ENCODE measurements around the gene ALX3.
A peak's percentile ranks its signal among the peaks of the same experiment; 100 is the strongest.

ALX3 gene

DNA sequence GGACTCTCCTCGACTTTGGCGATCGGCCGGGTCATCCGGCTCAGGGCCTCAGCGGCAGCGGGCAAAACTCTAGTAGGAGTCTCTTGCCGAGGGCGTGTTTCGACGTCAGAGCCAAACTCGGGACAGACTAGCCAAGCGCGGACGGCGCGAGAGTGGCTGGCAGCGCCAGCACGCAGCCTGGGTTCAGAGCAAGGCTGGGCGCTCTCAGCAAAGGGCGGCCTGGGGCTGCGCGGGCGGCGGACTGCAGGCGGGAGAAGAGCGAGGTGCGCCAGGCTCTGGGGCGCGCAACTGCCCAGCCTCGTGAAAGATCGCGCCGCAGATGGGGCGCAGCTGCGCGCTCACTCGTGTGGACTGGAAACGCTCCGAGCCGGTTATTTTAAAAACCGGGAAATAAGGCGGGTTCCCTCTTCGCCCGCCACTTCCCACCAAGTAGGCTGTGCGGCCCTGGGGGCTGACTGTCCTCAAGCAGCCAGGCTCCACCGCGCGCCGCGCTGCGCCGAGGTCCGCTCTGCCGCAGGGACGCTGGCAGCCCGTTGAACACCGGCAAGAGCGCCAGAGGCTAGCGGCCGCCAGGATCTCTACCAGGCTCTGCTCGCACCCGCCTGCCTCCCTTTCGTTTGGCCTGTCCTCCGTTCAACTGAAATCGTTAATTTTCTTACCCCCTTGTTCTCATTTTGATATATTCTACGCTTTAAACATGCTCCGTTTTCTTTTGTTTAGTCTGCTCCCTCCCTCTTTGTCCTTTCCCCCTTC, 2.4 kb downstream of the ALX3 start:
- Histone ChIP-seq H4K8ac (ENCODE audit: low read length) (no peak overlapping the region), H3K79me1 (replicated peaks; ENCODE audit: low read length, poor library complexity, severe bottlenecking) (no peaks in the 10 kb centered on the region), H2BK12ac (ENCODE audit: low read length in 2 of 2) (no peak overlapping the region), H3K36me3 (ENCODE audit: control insufficient read depth in 1 of 2, insufficient read depth in 2 of 2, low read depth in 1 of 2, low read length in 2 of 2) (peaks cover 0 to 8% of the 10 kb centered on the region in 2 experiments), H2AK5ac (ENCODE audit: low read length, severe bottlenecking) (no peak overlapping the region), H2BK120ac (ENCODE audit: low read depth, low read length) (no peak overlapping the region), H3K27me3 (ENCODE audit: control insufficient read depth in 1 of 2, insufficient read depth in 1 of 2, low read length in 2 of 2) (peaks cover 64 to 83% of the 10 kb centered on the region in 2 experiments), H3K4me3 (ENCODE audit: insufficient read depth in 1 of 2, low read depth in 1 of 2, low read length in 2 of 2) (peak overlapping the region in 1 of 2 experiments; percentile 33), H2BK5ac (ENCODE audit: low read depth, low read length, poor library complexity, severe bottlenecking) (no peak overlapping the region), H3K23ac (ENCODE audit: low read length in 2 of 2) (peak overlapping the region in 1 of 2 experiments; percentile 9), H3K18ac (ENCODE audit: low read depth in 1 of 2, low read length in 2 of 2) (no peak overlapping the region), H2AFZ (ENCODE audit: low read depth, low read length) (no peak overlapping the region), H3K9ac (ENCODE audit: low read length) (no peak overlapping the region), H3K4me1 (ENCODE audit: control insufficient read depth, insufficient read depth, low read depth, low read length) (peaks cover 26% of the 10 kb centered on the region), H2BK15ac (ENCODE audit: low read depth, poor library complexity, severe bottlenecking) (no peak overlapping the region), H3K4me2 (ENCODE audit: low read length, poor library complexity, severe bottlenecking) (no peak overlapping the region), H4K91ac (ENCODE audit: low read length) (no peak overlapping the region), H3K9me3 (ENCODE audit: control insufficient read depth, low read length) (peaks cover 3% of the 10 kb centered on the region), H3K27ac (ENCODE audit: low read length, poor library complexity, severe bottlenecking) (no peak overlapping the region), H3K14ac (ENCODE audit: low read length in 2 of 2) (no peak overlapping the region), H3K4ac (ENCODE audit: low read depth in 1 of 2, low read length in 2 of 2) (no peak overlapping the region)
- peak; percentile 24 for DNase-seq
- WGBS = 3% methylated on average over 68 of the region's 68 CpGs

DNA sequence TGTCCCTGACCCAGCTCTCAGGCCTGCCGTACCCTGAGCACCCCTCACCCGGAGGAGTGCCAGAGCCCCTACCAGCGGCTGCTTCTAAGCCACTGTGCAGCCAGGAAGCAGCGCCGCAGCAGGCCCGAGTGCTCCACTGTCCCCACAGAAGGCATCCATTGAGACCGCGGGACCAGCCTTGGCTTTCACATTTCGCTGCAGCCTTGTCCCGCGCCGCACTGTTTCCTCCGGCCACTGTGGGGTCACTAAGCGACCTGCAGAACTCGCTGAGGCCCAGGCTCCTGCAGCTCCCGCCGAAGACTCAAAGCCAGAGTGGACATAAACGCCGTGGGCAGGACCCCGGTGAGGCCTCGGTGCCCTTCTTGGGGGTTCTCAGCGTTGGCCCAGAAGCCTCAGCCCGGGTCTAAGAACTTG, 3.0 kb downstream of the ALX3 start:
- peaks cover 0 to 13% of the 10 kb centered on the region in 2 experiments for H3K36me3 ChIP-seq (ENCODE audit: control insufficient read depth in 1 of 2, insufficient read depth in 2 of 2, low read depth in 1 of 2, low read length in 2 of 2)
- peaks cover 26% of the 10 kb centered on the region for H3K4me1 ChIP-seq (ENCODE audit: control insufficient read depth, insufficient read depth, low read depth, low read length)
- H3K4me3 ChIP-seq (ENCODE audit: insufficient read depth in 1 of 2, low read depth in 1 of 2, low read length in 2 of 2) = peak overlapping the region in 1 of 2 experiments; percentile 33
- H3K23ac ChIP-seq (ENCODE audit: low read length in 2 of 2) = peak overlapping the region in 1 of 2 experiments; percentile 9
- H3K4ac ChIP-seq (ENCODE audit: low read depth in 1 of 2, low read length in 2 of 2) = no peak overlapping the region
- no peak overlapping the region for H3K18ac ChIP-seq (ENCODE audit: low read depth in 1 of 2, low read length in 2 of 2)
- H2AFZ ChIP-seq (ENCODE audit: low read depth, low read length) = no peak overlapping the region
- no peak overlapping the region for H3K4me2 ChIP-seq (ENCODE audit: low read length, poor library complexity, severe bottlenecking)
- no peak overlapping the region for H2BK12ac ChIP-seq (ENCODE audit: low read length in 2 of 2)
- peaks cover 59 to 77% of the 10 kb centered on the region in 2 experiments for H3K27me3 ChIP-seq (ENCODE audit: control insufficient read depth in 1 of 2, insufficient read depth in 1 of 2, low read length in 2 of 2)
- no peak overlapping the region for H3K27ac ChIP-seq (ENCODE audit: low read length, poor library complexity, severe bottlenecking)
- H3K9ac ChIP-seq (ENCODE audit: low read length) = no peak overlapping the region
- H3K9me3 ChIP-seq (ENCODE audit: control insufficient read depth, low read length) = peaks cover 3% of the 10 kb centered on the region
- H2BK120ac ChIP-seq (ENCODE audit: low read depth, low read length) = no peak overlapping the region
- no peaks in the 10 kb centered on the region for H3K79me1 ChIP-seq (replicated peaks; ENCODE audit: low read length, poor library complexity, severe bottlenecking)
- H2BK15ac ChIP-seq (ENCODE audit: low read depth, poor library complexity, severe bottlenecking) = no peak overlapping the region
- no peak overlapping the region for H3K14ac ChIP-seq (ENCODE audit: low read length in 2 of 2)
- H2BK5ac ChIP-seq (ENCODE audit: low read depth, low read length, poor library complexity, severe bottlenecking) = no peak overlapping the region
- no peak overlapping the region for H4K91ac ChIP-seq (ENCODE audit: low read length)
- no peak overlapping the region for H4K8ac ChIP-seq (ENCODE audit: low read length)
- no peak for DNase-seq
- 15% methylated on average over 23 of the region's 23 CpGs for WGBS
- H2AK5ac ChIP-seq (ENCODE audit: low read length, severe bottlenecking) = no peak overlapping the region

GRCh38 chr1:110065841-110066240, 4.6 kb downstream of the ALX3 start:
- no peak for DNase-seq
- no peak overlapping the region for H3K4me2 ChIP-seq (ENCODE audit: low read length, poor library complexity, severe bottlenecking)
- WGBS = 87% methylated on average over 5 of the region's 5 CpGs

GRCh38 chr1:110064576-110065337, 5.7 kb downstream of the ALX3 start:
- no peak overlapping the region for H3K23ac ChIP-seq (ENCODE audit: low read length in 2 of 2)
- no peak overlapping the region for H3K4me3 ChIP-seq (ENCODE audit: insufficient read depth in 1 of 2, low read depth in 1 of 2, low read length in 2 of 2)
- H2BK5ac ChIP-seq (ENCODE audit: low read depth, low read length, poor library complexity, severe bottlenecking) = no peak overlapping the region
- H3K27me3 ChIP-seq (ENCODE audit: control insufficient read depth in 1 of 2, insufficient read depth in 1 of 2, low read length in 2 of 2) = peaks cover 33 to 53% of the 10 kb centered on the region in 2 experiments
- no peak for DNase-seq
- no peak overlapping the region for H3K4me2 ChIP-seq (ENCODE audit: low read length, poor library complexity, severe bottlenecking)
- no peak overlapping the region for H3K9ac ChIP-seq (ENCODE audit: low read length)
- H2AFZ ChIP-seq (ENCODE audit: low read depth, low read length) = no peak overlapping the region
- H4K8ac ChIP-seq (ENCODE audit: low read length) = no peak overlapping the region
- no peak overlapping the region for H2AK5ac ChIP-seq (ENCODE audit: low read length, severe bottlenecking)
- H3K14ac ChIP-seq (ENCODE audit: low read length in 2 of 2) = no peak overlapping the region
- H4K91ac ChIP-seq (ENCODE audit: low read length) = peak overlapping the region; percentile 14
- H3K9me3 ChIP-seq (ENCODE audit: control insufficient read depth, low read length) = peaks cover 3% of the 10 kb centered on the region
- H3K4me1 ChIP-seq (ENCODE audit: control insufficient read depth, insufficient read depth, low read depth, low read length) = peaks cover 19% of the 10 kb centered on the region
- H3K18ac ChIP-seq (ENCODE audit: low read depth in 1 of 2, low read length in 2 of 2) = no peak overlapping the region
- H2BK15ac ChIP-seq (ENCODE audit: low read depth, poor library complexity, severe bottlenecking) = no peak overlapping the region
- H2BK120ac ChIP-seq (ENCODE audit: low read depth, low read length) = no peak overlapping the region
- no peak overlapping the region for H3K27ac ChIP-seq (ENCODE audit: low read length, poor library complexity, severe bottlenecking)
- H3K36me3 ChIP-seq (ENCODE audit: control insufficient read depth in 1 of 2, insufficient read depth in 2 of 2, low read depth in 1 of 2, low read length in 2 of 2) = peaks cover 9 to 35% of the 10 kb centered on the region in 2 experiments
- H2BK12ac ChIP-seq (ENCODE audit: low read length in 2 of 2) = no peak overlapping the region
- WGBS = 88% methylated on average over 16 of the region's 18 CpGs
- no peaks in the 10 kb centered on the region for H3K79me1 ChIP-seq (replicated peaks; ENCODE audit: low read length, poor library complexity, severe bottlenecking)
- H3K4ac ChIP-seq (ENCODE audit: low read depth in 1 of 2, low read length in 2 of 2) = no peak overlapping the region

More at GRCh38 chr1:110065841-110066240, 4.6 kb downstream of the ALX3 start:
- Histone ChIP-seq H2BK15ac (ENCODE audit: low read depth, poor library complexity, severe bottlenecking) (no peak overlapping the region), H2BK120ac (ENCODE audit: low read depth, low read length) (no peak overlapping the region), H4K91ac (ENCODE audit: low read length) (no peak overlapping the region), H3K27ac (ENCODE audit: low read length, poor library complexity, severe bottlenecking) (no peak overlapping the region), H3K4me1 (ENCODE audit: control insufficient read depth, insufficient read depth, low read depth, low read length) (peaks cover 26% of the 10 kb centered on the region), H2BK12ac (ENCODE audit: low read length in 2 of 2) (no peak overlapping the region), H3K9me3 (ENCODE audit: control insufficient read depth, low read length) (peaks cover 3% of the 10 kb centered on the region), H3K4ac (ENCODE audit: low read depth in 1 of 2, low read length in 2 of 2) (no peak overlapping the region), H3K9ac (ENCODE audit: low read length) (no peak overlapping the region), H2AFZ (ENCODE audit: low read depth, low read length) (no peak overlapping the region), H3K36me3 (ENCODE audit: control insufficient read depth in 1 of 2, insufficient read depth in 2 of 2, low read depth in 1 of 2, low read length in 2 of 2) (peaks cover 0 to 25% of the 10 kb centered on the region in 2 experiments), H2AK5ac (ENCODE audit: low read length, severe bottlenecking) (no peak overlapping the region), H3K27me3 (ENCODE audit: control insufficient read depth in 1 of 2, insufficient read depth in 1 of 2, low read length in 2 of 2) (peaks cover 42 to 61% of the 10 kb centered on the region in 2 experiments), H3K4me3 (ENCODE audit: insufficient read depth in 1 of 2, low read depth in 1 of 2, low read length in 2 of 2) (no peak overlapping the region), H3K79me1 (replicated peaks; ENCODE audit: low read length, poor library complexity, severe bottlenecking) (no peaks in the 10 kb centered on the region), H4K8ac (ENCODE audit: low read length) (no peak overlapping the region), H3K23ac (ENCODE audit: low read length in 2 of 2) (no peak overlapping the region), H3K18ac (ENCODE audit: low read depth in 1 of 2, low read length in 2 of 2) (no peak overlapping the region), H3K14ac (ENCODE audit: low read length in 2 of 2) (no peak overlapping the region), H2BK5ac (ENCODE audit: low read depth, low read length, poor library complexity, severe bottlenecking) (no peak overlapping the region)
